ENCODE data around the gene ZNF530. TPM values are rescaled to one million over a fixed set of nuclear protein-coding genes. Genes with fewer than 3 reads are reported as not detected.

Gene ZNF530
- total RNA-seq, 6 donors from 2014 or later = 1.7 to 7.3 (median 3.0) TPM

- H3K4me1 ChIP-seq = no peaks in the 10 kb centered on the region
Observed at GRCh38 chr19:57648331-57649003, 48.8 kb downstream of the ZNF530 start.

GRCh38 chr19:57651654-57651996 is 51.9 kb downstream of the ZNF530 start:
- Histone ChIP-seq H3K27ac (no peak overlapping the region), H3K36me3 (no peaks in the 10 kb centered on the region), H3K4me1 (no peaks in the 10 kb centered on the region), H3K27me3 (no peaks in the 10 kb centered on the region), H3K4me3 (no peak overlapping the region), H3K9me3 (peaks cover 0 to 5% (median 3%) of the 10 kb centered on the region in 4 donors)
- no peak for DNase-seq
- TF ChIP-seq EP300 (IDR thresholded peaks at IDR 0.05) = no peak
- no peak for TF ChIP-seq POLR2AphosphoS5 (IDR thresholded peaks at IDR 0.05)
- TF ChIP-seq POLR2A (IDR thresholded peaks at IDR 0.05) = no peak
- TF ChIP-seq CTCF (IDR thresholded peaks at IDR 0.05) = no peak
- 46 to 65% methylated on average over 6 of the region's 6 CpGs for WGBS, 2 donors
- no peak for ATAC-seq (ENCODE audit: low FRiP score in 2 of 2)

More at GRCh38 chr19:57648331-57649003, 48.8 kb downstream of the ZNF530 start:
- Histone ChIP-seq H3K27ac (no peak overlapping the region), H3K36me3 (peaks cover 0 to 3% (median 0%) of the 10 kb centered on the region in 4 donors), H3K27me3 (no peaks in the 10 kb centered on the region), H3K9me3 (peaks cover 7 to 14% (median 10%) of the 10 kb centered on the region in 4 donors), H3K4me3 (no peak overlapping the region)
- no peak for DNase-seq
- WGBS, 2 donors = 61 to 67% methylated on average over 6 of the region's 6 CpGs
- no peak for ATAC-seq (ENCODE audit: low FRiP score in 2 of 2)
- TF ChIP-seq CTCF (IDR thresholded peaks at IDR 0.05) (no peak), POLR2A (IDR thresholded peaks at IDR 0.05) (no peak), EP300 (IDR thresholded peaks at IDR 0.05) (no peak), POLR2AphosphoS5 (IDR thresholded peaks at IDR 0.05) (no peak)

- Histone ChIP-seq H3K4me3 (no peak overlapping the region), H3K27me3 (no peaks in the 10 kb centered on the region), H3K27ac (no peak overlapping the region), H3K36me3 (no peaks in the 10 kb centered on the region), H3K4me1 (no peaks in the 10 kb centered on the region), H3K9me3 (peaks cover 0 to 5% (median 3%) of the 10 kb centered on the region in 4 donors)
- DNase-seq (no peak), ATAC-seq (ENCODE audit: low FRiP score in 2 of 2) (no peak)
- no peak for TF ChIP-seq CTCF (IDR thresholded peaks at IDR 0.05)
- TF ChIP-seq POLR2A (IDR thresholded peaks at IDR 0.05) = no peak
- TF ChIP-seq EP300 (IDR thresholded peaks at IDR 0.05) = no peak
- 80 to 83% methylated on average over 2 of the region's 2 CpGs for WGBS, 2 donors
Observed at GRCh38 chr19:57653689-57654088, 54.0 kb downstream of the ZNF530 start.

- 94 to 96% methylated on average over 1 of the region's 1 CpG for WGBS, 2 donors
- H3K27me3 ChIP-seq = no peaks in the 10 kb centered on the region
- no peaks in the 10 kb centered on the region for H3K4me1 ChIP-seq
- H3K4me3 ChIP-seq = no peak overlapping the region
- no peak for TF ChIP-seq POLR2A (IDR thresholded peaks at IDR 0.05)
- H3K36me3 ChIP-seq = no peaks in the 10 kb centered on the region
- H3K27ac ChIP-seq = no peak overlapping the region
- DNase-seq (no peak), ATAC-seq (ENCODE audit: low FRiP score in 2 of 2) (no peak)
- peaks cover 0 to 5% (median 3%) of the 10 kb centered on the region in 4 donors for H3K9me3 ChIP-seq
Observed at GRCh38 chr19:57655443-57655842, 55.8 kb downstream of the ZNF530 start.

GRCh38 chr19:57656346-57656745 is 56.7 kb downstream of the ZNF530 start:
- Histone ChIP-seq H3K36me3 (no peaks in the 10 kb centered on the region), H3K4me1 (no peaks in the 10 kb centered on the region), H3K27me3 (no peaks in the 10 kb centered on the region), H3K27ac (no peak overlapping the region), H3K4me3 (no peak overlapping the region), H3K9me3 (peaks cover 0 to 5% (median 3%) of the 10 kb centered on the region in 4 donors)
- 73 to 75% methylated on average over 1 of the region's 1 CpG for WGBS, 2 donors
- ATAC-seq (ENCODE audit: low FRiP score in 2 of 2) (no peak), DNase-seq (no peak)
- TF ChIP-seq POLR2A (IDR thresholded peaks at IDR 0.05) = no peak

Other genes starting within 250 kb of the ZNF530 start
- gene ZNF304, start 248.6 kb upstream of the ZNF530 start, total RNA-seq = 1 to 10 TPM; 2.1 to 8.8 (median 7.3) TPM
- gene TRAPPC2B, start 236.3 kb upstream of the ZNF530 start, total RNA-seq = 10 to 100 TPM in 4 of 6 donors, 1 to 10 TPM in 2; 6.2 to 29.3 (median 12.8) TPM
- gene ZNF547, start 236.3 kb upstream of the ZNF530 start, total RNA-seq = 1 to 10 TPM in 5 of 6 donors, under 1 TPM in 1; 0.89 to 9.4 (median 3.2) TPM
- gene ZNF548, start 210.0 kb upstream of the ZNF530 start, total RNA-seq = 10 to 100 TPM; 12.6 to 23.9 (median 17.0) TPM
- gene ZNF17, start 188.7 kb upstream of the ZNF530 start, total RNA-seq = 10 to 100 TPM in 4 of 6 donors, 1 to 10 TPM in 2; 6.9 to 17.8 (median 11.3) TPM
- 10 to 100 TPM in 2 of 6 donors, 1 to 10 TPM in 4; 6.9 to 16.1 (median 9.0) TPM for gene ZNF749, start 164.6 kb upstream of the ZNF530 start, total RNA-seq
- gene VN1R1, start 142.7 kb upstream of the ZNF530 start, total RNA-seq = 1 to 10 TPM in 1 of 6 donors, under 1 TPM in 4, not detected in 1; 0.17 to 2.1 (median 0.91) TPM
- 10 to 100 TPM in 1 of 6 donors, 1 to 10 TPM in 5; 4.3 to 17.3 (median 6.8) TPM for gene ZNF772, start 122.3 kb upstream of the ZNF530 start, total RNA-seq
- 10 to 100 TPM in 3 of 6 donors, 1 to 10 TPM in 3; 7.0 to 20.4 (median 9.7) TPM for gene ZNF419, start 112.1 kb upstream of the ZNF530 start, total RNA-seq
- 10 to 100 TPM in 2 of 6 donors, 1 to 10 TPM in 4; 5.0 to 12.5 (median 8.0) TPM for gene ZNF773, start 99.9 kb upstream of the ZNF530 start, total RNA-seq
- gene ZNF549, start 72.5 kb upstream of the ZNF530 start, total RNA-seq = 1 to 10 TPM; 1.8 to 8.4 (median 5.4) TPM
- 10 to 100 TPM in 1 of 6 donors, 1 to 10 TPM in 5; 4.3 to 11.1 (median 7.4) TPM for gene ZNF550, start 40.0 kb upstream of the ZNF530 start, total RNA-seq
- 1 to 10 TPM in 5 of 6 donors, under 1 TPM in 1; 0.55 to 6.1 (median 3.6) TPM for gene ZNF416, start 21.0 kb upstream of the ZNF530 start, total RNA-seq
- 1 to 10 TPM in 5 of 6 donors, under 1 TPM in 1; 0.78 to 3.3 (median 2.6) TPM for gene ZIK1, start 15.7 kb upstream of the ZNF530 start, total RNA-seq
- 10 to 100 TPM; 11.5 to 18.5 (median 16.1) TPM for gene ZNF134, start 14.4 kb downstream of the ZNF530 start, total RNA-seq
- gene ZNF211, start 33.3 kb downstream of the ZNF530 start, total RNA-seq = 10 to 100 TPM in 3 of 6 donors, 1 to 10 TPM in 3; 7.1 to 16.4 (median 11.0) TPM
- under 1 TPM in 2 of 6 donors, not detected in 4; 0.17 to 0.49 TPM for gene ZSCAN4, start 69.0 kb downstream of the ZNF530 start, total RNA-seq
- gene ZNF551, start 82.1 kb downstream of the ZNF530 start, total RNA-seq = 10 to 100 TPM in 2 of 6 donors, 1 to 10 TPM in 4; 4.3 to 15.4 (median 7.0) TPM
- gene ZNF154, start 109.3 kb downstream of the ZNF530 start, total RNA-seq = 1 to 10 TPM; 1.4 to 7.3 (median 2.4) TPM
- gene ZNF671, start 127.7 kb downstream of the ZNF530 start, total RNA-seq = 10 to 100 TPM in 1 of 6 donors, 1 to 10 TPM in 5; 1.8 to 15.7 (median 7.2) TPM
- 10 to 100 TPM in 5 of 6 donors, 1 to 10 TPM in 1; 9.7 to 83.8 (median 13.3) TPM for gene ZNF776, start 146.9 kb downstream of the ZNF530 start, total RNA-seq
- gene ZNF586, start 169.8 kb downstream of the ZNF530 start, total RNA-seq = 10 to 100 TPM; 13.2 to 30.4 (median 19.6) TPM
- gene ZNF552, start 215.0 kb downstream of the ZNF530 start, total RNA-seq = 10 to 100 TPM; 12.1 to 68.1 (median 21.0) TPM
- gene ZNF587B, start 230.4 kb downstream of the ZNF530 start, total RNA-seq = 10 to 100 TPM; 10.2 to 32.5 (median 16.4) TPM
- gene ZNF587, start 250.0 kb downstream of the ZNF530 start, total RNA-seq = 10 to 100 TPM; 12.2 to 52.4 (median 23.0) TPM

Measured in upper lobe of left lung (tissue), 6 donors.